WTC11 (cell line): ENCODE measurements around the gene CDK6. TPM values are rescaled to one million over a fixed set of nuclear protein-coding genes. Genes with fewer than 3 reads are reported as not detected.

ENCODE experiments used
- ATAC-seq: fragments of 200-7000 bp; cut with Tn5 transposase; 2 replicates; pipeline ENCODE4 v1.10.0; 2021; ENCODE audit warnings: mild to moderate bottlenecking, moderate library complexity
- CTCF ChIA-PET: fragments of 300-600 bp; sonication (Branson Sonifier 250); formaldehyde crosslinking; loops from one replicate; lab custom pipeline; 2021; ENCODE audit warnings: antibody characterized with exemption; lab: Charles Lee
- POLR2A ChIA-PET: fragments of 350-600 bp; sonication (Branson Sonifier 250); formaldehyde crosslinking; loops from one replicate; lab custom pipeline; 2021; ENCODE audit warnings: antibody characterized with exemption; lab: Charles Lee
- DNase-seq: peaks from one replicate; pipeline ENCODE4 v3.0.0; 2021; ENCODE audit warnings: low spot score
- H3K27ac Mint-ChIP-seq: 2 replicates; pipeline ENCODE4 v1.8.0; 2021; ENCODE audit warnings: mixed read lengths
- H3K27me3 Mint-ChIP-seq: 2 replicates; pipeline ENCODE4 v1.8.0; 2021; ENCODE audit warnings: low read depth, mild to moderate bottlenecking, moderate library complexity, mixed read lengths
- H3K36me3 Mint-ChIP-seq: 2 replicates; pipeline ENCODE4 v1.8.0; 2021; ENCODE audit warnings: mixed read lengths
- H3K4me1 Mint-ChIP-seq: 2 replicates; pipeline ENCODE4 v1.8.0; 2022; ENCODE audit warnings: mixed read lengths
- H3K4me3 Mint-ChIP-seq: 2 replicates; pipeline ENCODE4 v1.8.0; 2021; ENCODE audit warnings: mild to moderate bottlenecking, moderate library complexity, mixed read lengths
- H3K9me3 Mint-ChIP-seq: 2 replicates; pipeline ENCODE4 v1.8.0; 2021; ENCODE audit warnings: mixed read lengths
- GABPB1 ChIP-seq: sonication (generic); formaldehyde crosslinking; IDR thresholded peaks from 2 replicates; pipeline ENCODE4 v1.8.1; 2023; ENCODE audit warnings: mild to moderate bottlenecking, missing genetic modification reagents
- HMGA2 ChIP-seq: fragments of 250-450 bp; sonication (Bioruptor Pico); IDR thresholded peaks from 2 replicates; pipeline ENCODE4 v1.4.0; 2021; ENCODE audit warnings: mild to moderate bottlenecking, moderate library complexity
- KAT7 ChIP-seq: sonication (generic); formaldehyde crosslinking; IDR thresholded peaks from 2 replicates; pipeline ENCODE4 v1.8.1; 2023; ENCODE audit warnings: missing genetic modification reagents, mild to moderate bottlenecking, borderline replicate concordance
- NFE2L1 ChIP-seq: sonication (generic); formaldehyde crosslinking; IDR thresholded peaks from 2 replicates; pipeline ENCODE4 v1.8.1; 2023; ENCODE audit warnings: missing genetic modification reagents
- SMAD3 ChIP-seq: sonication (generic); formaldehyde crosslinking; IDR thresholded peaks from 2 replicates; pipeline ENCODE4 v1.8.0; 2022; ENCODE audit warnings: missing genetic modification reagents, mild to moderate bottlenecking, borderline replicate concordance
- ZNF232 ChIP-seq: sonication (generic); formaldehyde crosslinking; IDR thresholded peaks from 2 replicates; pipeline ENCODE4 v1.8.0; 2022; ENCODE audit warnings: mild to moderate bottlenecking, missing genetic modification reagents
- total RNA-seq: library from RNA; stranded (reverse); gene quantifications from 3 replicates; pipeline ENCODE4 v1.2.3, GENCODE V29; 2021
- TF ChIP-seq, protein P1 (sequence below): sonication (generic); formaldehyde crosslinking; IDR thresholded peaks from 2 replicates; pipeline ENCODE4 v1.8.1; 2022; ENCODE audit warnings: low read depth, mild to moderate bottlenecking, moderate library complexity, missing genetic modification reagents, borderline replicate concordance
- TF ChIP-seq, protein P2 (sequence below): sonication (generic); formaldehyde crosslinking; IDR thresholded peaks from 2 replicates; pipeline ENCODE4 v1.8.0; 2022; ENCODE audit warnings: mild to moderate bottlenecking, missing genetic modification reagents
- TF ChIP-seq, protein P3 (sequence below): fragments of 250-450 bp; sonication (Bioruptor Pico); IDR thresholded peaks from 2 replicates; pipeline ENCODE4 v2.1.2; 2022; ENCODE audit warnings: mild to moderate bottlenecking, moderate library complexity
- TF ChIP-seq, protein P4 (sequence below): sonication (generic); formaldehyde crosslinking; IDR thresholded peaks from 2 replicates; pipeline ENCODE4 v1.8.1; 2023; ENCODE audit warnings: mild to moderate bottlenecking, missing genetic modification reagents, borderline replicate concordance
- TF ChIP-seq, protein P5 (sequence below): fragments of 250-450 bp; sonication (Bioruptor Pico); IDR thresholded peaks from 2 replicates; pipeline ENCODE4 v1.9.0; 2021; ENCODE audit warnings: mild to moderate bottlenecking, borderline replicate concordance

CDK6 gene
- total RNA-seq, 1 experiment from 2014 or later = 47.2 TPM

DNA sequence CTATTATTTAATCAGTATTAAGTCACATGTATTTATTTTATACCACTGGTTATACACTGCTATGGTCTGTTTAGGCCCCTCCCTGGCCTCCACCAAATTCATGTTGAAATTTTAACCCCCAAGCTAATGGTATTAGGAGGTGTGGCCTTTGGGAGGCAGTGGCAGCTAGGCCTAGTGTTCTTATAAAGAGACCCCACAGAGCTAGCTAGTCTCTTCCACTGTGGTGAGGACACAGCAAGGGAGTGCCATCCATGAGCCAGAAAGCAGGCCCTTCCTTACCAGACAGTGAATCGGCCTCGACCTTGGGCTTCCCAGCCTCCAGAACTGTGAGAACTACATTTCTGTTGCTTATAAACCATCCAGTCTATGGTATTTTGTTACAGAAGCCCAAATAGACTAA is 279.1 kb downstream of the CDK6 start:
- Mint-ChIP-seq H3K4me3 (no peak overlapping the region), H3K27me3 (no peaks in the 10 kb centered on the region), H3K36me3 (peaks cover 2% of the 10 kb centered on the region), H3K9me3 (no peaks in the 10 kb centered on the region), H3K4me1 (no peaks in the 10 kb centered on the region), H3K27ac (peak overlapping the region; percentile 61; the same call in 1 of the 2 replicates)
- ATAC-seq (peak; percentile 65), DNase-seq (no peak)
- CTCF ChIA-PET = interaction anchor here (0.7 to 2.0 kb wide), 2 partner anchors 29 to 323 kb away, joined by 4 to 6 read pairs; partner anchors contain the start of genes PEX1 and RBM48
- POLR2A ChIA-PET = interaction anchor here (1.4 kb wide), 1 partner anchor 17 kb away, joined by 4 read pairs; no protein-coding TSS in a partner anchor
- TF ChIP-seq KAT7 = no peak
- TF ChIP-seq, protein P1, sequence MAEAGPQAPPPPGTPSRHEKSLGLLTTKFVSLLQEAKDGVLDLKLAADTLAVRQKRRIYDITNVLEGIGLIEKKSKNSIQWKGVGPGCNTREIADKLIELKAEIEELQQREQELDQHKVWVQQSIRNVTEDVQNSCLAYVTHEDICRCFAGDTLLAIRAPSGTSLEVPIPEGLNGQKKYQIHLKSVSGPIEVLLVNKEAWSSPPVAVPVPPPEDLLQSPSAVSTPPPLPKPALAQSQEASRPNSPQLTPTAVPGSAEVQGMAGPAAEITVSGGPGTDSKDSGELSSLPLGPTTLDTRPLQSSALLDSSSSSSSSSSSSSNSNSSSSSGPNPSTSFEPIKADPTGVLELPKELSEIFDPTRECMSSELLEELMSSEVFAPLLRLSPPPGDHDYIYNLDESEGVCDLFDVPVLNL (CRISPR knock-in tag) = no peak
- no peak for TF ChIP-seq SMAD3 (CRISPR knock-in tag)
- no peak for TF ChIP-seq NFE2L1 (CRISPR knock-in tag)
- TF ChIP-seq, protein P2, sequence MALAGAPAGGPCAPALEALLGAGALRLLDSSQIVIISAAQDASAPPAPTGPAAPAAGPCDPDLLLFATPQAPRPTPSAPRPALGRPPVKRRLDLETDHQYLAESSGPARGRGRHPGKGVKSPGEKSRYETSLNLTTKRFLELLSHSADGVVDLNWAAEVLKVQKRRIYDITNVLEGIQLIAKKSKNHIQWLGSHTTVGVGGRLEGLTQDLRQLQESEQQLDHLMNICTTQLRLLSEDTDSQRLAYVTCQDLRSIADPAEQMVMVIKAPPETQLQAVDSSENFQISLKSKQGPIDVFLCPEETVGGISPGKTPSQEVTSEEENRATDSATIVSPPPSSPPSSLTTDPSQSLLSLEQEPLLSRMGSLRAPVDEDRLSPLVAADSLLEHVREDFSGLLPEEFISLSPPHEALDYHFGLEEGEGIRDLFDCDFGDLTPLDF = no peak
- no peak for TF ChIP-seq HMGA2 (CRISPR knock-in tag)
- TF ChIP-seq, protein P3, sequence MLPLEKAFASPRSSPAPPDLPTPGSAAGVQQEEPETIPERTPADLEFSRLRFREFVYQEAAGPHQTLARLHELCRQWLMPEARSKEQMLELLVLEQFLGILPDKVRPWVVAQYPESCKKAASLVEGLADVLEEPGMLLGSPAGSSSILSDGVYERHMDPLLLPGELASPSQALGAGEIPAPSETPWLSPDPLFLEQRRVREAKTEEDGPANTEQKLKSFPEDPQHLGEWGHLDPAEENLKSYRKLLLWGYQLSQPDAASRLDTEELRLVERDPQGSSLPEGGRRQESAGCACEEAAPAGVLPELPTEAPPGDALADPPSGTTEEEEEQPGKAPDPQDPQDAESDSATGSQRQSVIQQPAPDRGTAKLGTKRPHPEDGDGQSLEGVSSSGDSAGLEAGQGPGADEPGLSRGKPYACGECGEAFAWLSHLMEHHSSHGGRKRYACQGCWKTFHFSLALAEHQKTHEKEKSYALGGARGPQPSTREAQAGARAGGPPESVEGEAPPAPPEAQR (CRISPR knock-in tag) = no peak
- TF ChIP-seq, protein P4, sequence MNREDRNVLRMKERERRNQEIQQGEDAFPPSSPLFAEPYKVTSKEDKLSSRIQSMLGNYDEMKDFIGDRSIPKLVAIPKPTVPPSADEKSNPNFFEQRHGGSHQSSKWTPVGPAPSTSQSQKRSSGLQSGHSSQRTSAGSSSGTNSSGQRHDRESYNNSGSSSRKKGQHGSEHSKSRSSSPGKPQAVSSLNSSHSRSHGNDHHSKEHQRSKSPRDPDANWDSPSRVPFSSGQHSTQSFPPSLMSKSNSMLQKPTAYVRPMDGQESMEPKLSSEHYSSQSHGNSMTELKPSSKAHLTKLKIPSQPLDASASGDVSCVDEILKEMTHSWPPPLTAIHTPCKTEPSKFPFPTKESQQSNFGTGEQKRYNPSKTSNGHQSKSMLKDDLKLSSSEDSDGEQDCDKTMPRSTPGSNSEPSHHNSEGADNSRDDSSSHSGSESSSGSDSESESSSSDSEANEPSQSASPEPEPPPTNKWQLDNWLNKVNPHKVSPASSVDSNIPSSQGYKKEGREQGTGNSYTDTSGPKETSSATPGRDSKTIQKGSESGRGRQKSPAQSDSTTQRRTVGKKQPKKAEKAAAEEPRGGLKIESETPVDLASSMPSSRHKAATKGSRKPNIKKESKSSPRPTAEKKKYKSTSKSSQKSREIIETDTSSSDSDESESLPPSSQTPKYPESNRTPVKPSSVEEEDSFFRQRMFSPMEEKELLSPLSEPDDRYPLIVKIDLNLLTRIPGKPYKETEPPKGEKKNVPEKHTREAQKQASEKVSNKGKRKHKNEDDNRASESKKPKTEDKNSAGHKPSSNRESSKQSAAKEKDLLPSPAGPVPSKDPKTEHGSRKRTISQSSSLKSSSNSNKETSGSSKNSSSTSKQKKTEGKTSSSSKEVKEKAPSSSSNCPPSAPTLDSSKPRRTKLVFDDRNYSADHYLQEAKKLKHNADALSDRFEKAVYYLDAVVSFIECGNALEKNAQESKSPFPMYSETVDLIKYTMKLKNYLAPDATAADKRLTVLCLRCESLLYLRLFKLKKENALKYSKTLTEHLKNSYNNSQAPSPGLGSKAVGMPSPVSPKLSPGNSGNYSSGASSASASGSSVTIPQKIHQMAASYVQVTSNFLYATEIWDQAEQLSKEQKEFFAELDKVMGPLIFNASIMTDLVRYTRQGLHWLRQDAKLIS (CRISPR knock-in tag) = no peak
- no peak for TF ChIP-seq GABPB1 (CRISPR knock-in tag)
- TF ChIP-seq, protein P5, sequence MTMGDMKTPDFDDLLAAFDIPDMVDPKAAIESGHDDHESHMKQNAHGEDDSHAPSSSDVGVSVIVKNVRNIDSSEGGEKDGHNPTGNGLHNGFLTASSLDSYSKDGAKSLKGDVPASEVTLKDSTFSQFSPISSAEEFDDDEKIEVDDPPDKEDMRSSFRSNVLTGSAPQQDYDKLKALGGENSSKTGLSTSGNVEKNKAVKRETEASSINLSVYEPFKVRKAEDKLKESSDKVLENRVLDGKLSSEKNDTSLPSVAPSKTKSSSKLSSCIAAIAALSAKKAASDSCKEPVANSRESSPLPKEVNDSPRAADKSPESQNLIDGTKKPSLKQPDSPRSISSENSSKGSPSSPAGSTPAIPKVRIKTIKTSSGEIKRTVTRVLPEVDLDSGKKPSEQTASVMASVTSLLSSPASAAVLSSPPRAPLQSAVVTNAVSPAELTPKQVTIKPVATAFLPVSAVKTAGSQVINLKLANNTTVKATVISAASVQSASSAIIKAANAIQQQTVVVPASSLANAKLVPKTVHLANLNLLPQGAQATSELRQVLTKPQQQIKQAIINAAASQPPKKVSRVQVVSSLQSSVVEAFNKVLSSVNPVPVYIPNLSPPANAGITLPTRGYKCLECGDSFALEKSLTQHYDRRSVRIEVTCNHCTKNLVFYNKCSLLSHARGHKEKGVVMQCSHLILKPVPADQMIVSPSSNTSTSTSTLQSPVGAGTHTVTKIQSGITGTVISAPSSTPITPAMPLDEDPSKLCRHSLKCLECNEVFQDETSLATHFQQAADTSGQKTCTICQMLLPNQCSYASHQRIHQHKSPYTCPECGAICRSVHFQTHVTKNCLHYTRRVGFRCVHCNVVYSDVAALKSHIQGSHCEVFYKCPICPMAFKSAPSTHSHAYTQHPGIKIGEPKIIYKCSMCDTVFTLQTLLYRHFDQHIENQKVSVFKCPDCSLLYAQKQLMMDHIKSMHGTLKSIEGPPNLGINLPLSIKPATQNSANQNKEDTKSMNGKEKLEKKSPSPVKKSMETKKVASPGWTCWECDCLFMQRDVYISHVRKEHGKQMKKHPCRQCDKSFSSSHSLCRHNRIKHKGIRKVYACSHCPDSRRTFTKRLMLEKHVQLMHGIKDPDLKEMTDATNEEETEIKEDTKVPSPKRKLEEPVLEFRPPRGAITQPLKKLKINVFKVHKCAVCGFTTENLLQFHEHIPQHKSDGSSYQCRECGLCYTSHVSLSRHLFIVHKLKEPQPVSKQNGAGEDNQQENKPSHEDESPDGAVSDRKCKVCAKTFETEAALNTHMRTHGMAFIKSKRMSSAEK (CRISPR knock-in tag) = no peak
- TF ChIP-seq ZNF232 (CRISPR knock-in tag) = no peak

Other genes with a start within 250 kb of the CDK6 start
- gene FAM133B, start 246.2 kb downstream of the CDK6 start, total RNA-seq = 32.2 to 34.9 TPM (median 32.5 TPM) in 3 replicates